B cell (primary cell): ENCODE results near the gene PRKN. TPM values are rescaled to one million over a fixed set of nuclear protein-coding genes. Genes with fewer than 3 reads are reported as not detected.

Source experiments
- ATAC-seq: fragments of 200-7000 bp; cut with Tn5 transposase; one replicate; pipeline ENCODE4 v1.10.0; 2021; ENCODE audit warnings: low read depth, mild to moderate bottlenecking, moderate number of reproducible peaks, moderate library complexity
- CTCF ChIA-PET: fragments of 350-600 bp; sonication (Branson Sonifier 250); formaldehyde crosslinking; loops from one replicate; lab custom pipeline; 2021; ENCODE audit warnings: antibody characterized with exemption, inconsistent platforms; lab: Charles Lee
- POLR2A ChIA-PET: fragments of 350-600 bp; sonication (Branson Sonifier 250); formaldehyde crosslinking; loops from one replicate; lab custom pipeline; 2021; ENCODE audit warnings: antibody characterized with exemption; lab: Charles Lee
- DNase-seq: peaks from one replicate; pipeline ENCODE4 v3.0.0; 2013
- H2AFZ ChIP-seq: 2 replicates; pipeline ENCODE4 v1.6.1; 2012; ENCODE audit warnings: mild to moderate bottlenecking, low read depth, low read length; ENCODE audit not compliant: insufficient read depth, poor library complexity, severe bottlenecking
- H3K27ac ChIP-seq, 2 donors: 1 replicate in 1 of 2; 2 replicates in 1 of 2; pipeline ENCODE4 v1.5.1; 2012 to 2013; ENCODE audit warnings: low read length in 2 of 2, mild to moderate bottlenecking in 2 of 2, moderate library complexity in 1 of 2
- H3K27me3 ChIP-seq, 4 experiments: fragments of 200-600 bp in 1 of 4; sonication (generic) in 1 of 4; replicated peaks in 1 of 4; 1 replicate in 2 of 4; 2 replicates in 2 of 4; pipeline versions ENCODE4 v1.6.1 to v1.7.0; 2013 to 2016; ENCODE audit warnings: low read length in 3 of 4, mild to moderate bottlenecking in 2 of 4, mixed read lengths in 1 of 4, moderate library complexity in 1 of 4; ENCODE audit not compliant: insufficient read depth in 4 of 4, control insufficient read depth in 3 of 4; ENCODE audit errors: control extremely low read depth in 1 of 4
- H3K36me3 ChIP-seq, 2 experiments: replicated peaks in 1 of 2; 1 replicate in 1 of 2; 2 replicates in 1 of 2; pipeline versions ENCODE4 v1.6.1 to v1.7.1; 2013; ENCODE audit warnings: low read length in 1 of 2; ENCODE audit not compliant: insufficient read depth in 2 of 2, control insufficient read depth in 1 of 2; ENCODE audit errors: control extremely low read depth in 1 of 2, extremely low read depth in 1 of 2
- H3K4me1 ChIP-seq, 2 donors: fragments of 200-600 bp in 1 of 2; sonication (generic) in 1 of 2; 1 replicate in 1 of 2; 2 replicates in 1 of 2; pipeline versions ENCODE4 v1.5.1 to v1.6.1; 2013 to 2017; ENCODE audit warnings: low read length in 2 of 2; ENCODE audit not compliant: control insufficient read depth in 2 of 2, insufficient read depth in 2 of 2
- H3K4me2 ChIP-seq: replicated peaks from 2 replicates; pipeline ENCODE3; 2012; ENCODE audit warnings: mild to moderate bottlenecking, low read depth, low read length; ENCODE audit not compliant: poor library complexity, severe bottlenecking
- H3K4me3 ChIP-seq, 5 experiments: fragments of 200-600 bp in 1 of 5; sonication (generic) in 1 of 5; 1 replicate in 3 of 5; 2 replicates in 2 of 5; pipeline versions ENCODE4 v1.5.1 to v1.7.0; 2011 to 2016; ENCODE audit warnings: low read length in 4 of 5, mild to moderate bottlenecking in 4 of 5, low read depth in 2 of 5, control low read depth in 1 of 5, moderate library complexity in 1 of 5; ENCODE audit not compliant: insufficient read depth in 1 of 5; ENCODE audit errors: control extremely low read depth in 1 of 5, extremely low read depth in 1 of 5
- H3K79me2 ChIP-seq: fragments of 200-600 bp; sonication (generic); one replicate; pipeline ENCODE4 v1.6.0; 2016; ENCODE audit warnings: low read length; ENCODE audit not compliant: control insufficient read depth, insufficient read depth
- H3K9ac ChIP-seq: fragments of 200-600 bp; sonication (generic); 2 replicates; pipeline ENCODE4 v1.6.1; 2017; ENCODE audit warnings: mild to moderate bottlenecking, low read length, moderate library complexity
- H3K9me3 ChIP-seq, 3 donors: one replicate each; pipeline versions ENCODE4 v1.6.1 to v1.7.1; 2013; ENCODE audit warnings: low read length in 2 of 3; ENCODE audit not compliant: control insufficient read depth in 2 of 3, insufficient read depth in 1 of 3; ENCODE audit errors: control extremely low read depth in 1 of 3
- H4K20me1 ChIP-seq: 2 replicates; pipeline ENCODE4 v1.6.0; 2012; ENCODE audit warnings: mild to moderate bottlenecking, low read length; ENCODE audit not compliant: insufficient read depth, control insufficient read depth, poor library complexity, severe bottlenecking
- H3K27ac Mint-ChIP-seq: one replicate; pipeline ENCODE4 v1.8.0; 2021; ENCODE audit warnings: mixed read lengths
- H3K27me3 Mint-ChIP-seq: one replicate; pipeline ENCODE4 v1.8.0; 2021; ENCODE audit warnings: mixed read lengths
- H3K4me1 Mint-ChIP-seq: one replicate; pipeline ENCODE4 v1.8.0; 2021; ENCODE audit warnings: mixed read lengths
- H3K4me3 Mint-ChIP-seq: one replicate; pipeline ENCODE4 v1.8.0; 2021; ENCODE audit warnings: mixed read lengths
- H3K9me3 Mint-ChIP-seq: one replicate; pipeline ENCODE4 v1.8.0; 2022; ENCODE audit warnings: mixed read lengths; ENCODE audit not compliant: insufficient read depth
- CTCF ChIP-seq: fragments of 200-600 bp; IDR thresholded peaks from one replicate; pipeline ENCODE4 v1.8.0; 2022; ENCODE audit warnings: antibody characterized with exemption, mild to moderate bottlenecking
- EZH2 ChIP-seq: IDR thresholded peaks from 2 replicates; pipeline ENCODE4 v1.6.1; 2012; ENCODE audit warnings: borderline replicate concordance, low read depth, mild to moderate bottlenecking, moderate library complexity, low read length; ENCODE audit not compliant: insufficient read depth, poor library complexity, severe bottlenecking
- WGBS: methylation state at CpG from one replicate; pipeline ENCODE4 v1.1.5; 2013; ENCODE audit warnings: missing lambda C conversion rate; ENCODE audit not compliant: insufficient coverage; 5-methylcytosine and 5-hydroxymethylcytosine counted together
- intact Hi-C: fragments of 100-400 bp; cut with micrococcal nuclease; formaldehyde crosslinking; loops from one replicate; pipeline ENCODE4 v1.10.0; 2022
- polyA plus RNA-seq: library from polyadenylated mRNA; depleted of rRNA; stranded (reverse); fragments of >200 nt; gene quantifications from 2 replicates; pipeline ENCODE4 v1.2.3, GENCODE V29; 2012
- total RNA-seq, 2 donors: library from RNA; stranded (reverse); fragments of 120-200 nt in 1 of 2; gene quantifications; 1 replicate in 1 of 2; 2 replicates in 1 of 2; pipeline versions ENCODE4 v1.2.3 to v1.2.4, GENCODE V29; 2013 to 2022

The PRKN gene
- total and polyA plus RNA-seq, 2 donors (not counting 1 experiment from before 2014, with no cell fraction given): 1.6 to 6.2 TPM

- Histone ChIP-seq H3K4me2 (no peak overlapping the region), H3K4me3 (no peak overlapping the region), H3K27ac (no peak overlapping the region), H3K36me3 (no peaks in the 10 kb centered on the region), H3K9ac (no peak overlapping the region), H3K79me2 (no peaks in the 10 kb centered on the region), H3K9me3 (peaks cover 0 to 7% (median 0%) of the 10 kb centered on the region in 3 donors), H3K4me1 (no peaks in the 10 kb centered on the region), H3K27me3 (no peaks in the 10 kb centered on the region), H2AFZ (no peak overlapping the region), H4K20me1 (no peaks in the 10 kb centered on the region)
- intact Hi-C loops: no loop called here
- DNase-seq: no peak
- Mint-ChIP-seq H3K4me1 (no peaks in the 10 kb centered on the region), H3K27me3 (no peaks in the 10 kb centered on the region), H3K27ac (no peak overlapping the region), H3K4me3 (no peak overlapping the region), H3K9me3 (peaks cover 6% of the 10 kb centered on the region)
- no peak for ATAC-seq
- POLR2A ChIA-PET: no interaction called here
- TF ChIP-seq EZH2: no peak
- WGBS: 92% methylated on average over 3 of the region's 7 CpGs
- CTCF ChIA-PET: no interaction called here
Measured at GRCh38 chr6:161494566-161494965, 1233.0 kb downstream of the PRKN start.

GRCh38 chr6:161493576-161494118 lies 1233.9 kb downstream of the PRKN start:
- no peaks in the 10 kb centered on the region for H3K27me3 Mint-ChIP-seq
- Histone ChIP-seq H3K79me2 (no peaks in the 10 kb centered on the region), H3K4me1 (no peaks in the 10 kb centered on the region), H3K4me3 (no peak overlapping the region), H3K9ac (no peak overlapping the region), H3K27ac (no peak overlapping the region), H2AFZ (no peak overlapping the region), H3K36me3 (no peaks in the 10 kb centered on the region), H3K9me3 (peaks cover 0 to 7% (median 0%) of the 10 kb centered on the region in 3 donors), H4K20me1 (no peaks in the 10 kb centered on the region), H3K4me2 (no peak overlapping the region), H3K27me3 (no peaks in the 10 kb centered on the region)
- POLR2A ChIA-PET: no interaction called here
- TF ChIP-seq EZH2 (no peak), CTCF (no peak)
- H3K9me3 Mint-ChIP-seq: peaks cover 6% of the 10 kb centered on the region
- intact Hi-C loops: no loop called here
- ATAC-seq (no peak), DNase-seq (no peak)
- H3K4me3 Mint-ChIP-seq: no peak overlapping the region
- H3K4me1 Mint-ChIP-seq: no peaks in the 10 kb centered on the region
- no peak overlapping the region for H3K27ac Mint-ChIP-seq
- WGBS: 85% methylated on average over 7 of the region's 13 CpGs
- CTCF ChIA-PET: no interaction called here
